Prostate gland (tissue), 2 donors: ENCODE data around the gene RASAL2. TPM values are rescaled to one million over a fixed set of nuclear protein-coding genes. Genes with fewer than 3 reads are reported as not detected.

Source experiments
- DNase-seq: peaks from one replicate; pipeline ENCODE4 v3.0.0-alpha.2; 2019; ENCODE audit warnings: low spot score
- H3K27ac ChIP-seq, 2 donors: fragments of 200-600 bp; sonication (generic); 2 replicates each; pipeline ENCODE4 v1.5.1; 2017 to 2019
- H3K27me3 ChIP-seq: fragments of 200-600 bp; sonication (generic); replicated peaks from 2 replicates; pipeline ENCODE4 v1.5.1; 2019; ENCODE audit not compliant: insufficient read depth
- H3K36me3 ChIP-seq, 2 donors: fragments of 200-600 bp; sonication (generic); 1 replicate in 1 of 2; 2 replicates in 1 of 2; pipeline versions ENCODE4 v1.5.1 to v1.8.1; 2017 to 2019
- H3K4me1 ChIP-seq: fragments of 200-600 bp; sonication (generic); replicated peaks from 2 replicates; pipeline ENCODE4 v1.5.1; 2019
- H3K4me3 ChIP-seq, 2 donors: fragments of 200-600 bp; sonication (generic); 2 replicates each; pipeline ENCODE4 v1.5.1; 2017 to 2019
- H3K9me3 ChIP-seq: fragments of 200-600 bp; sonication (generic); 2 replicates; pipeline ENCODE4 v1.5.1; 2017
- POLR2A ChIP-seq: fragments of 450-650 bp; IDR thresholded peaks from one replicate; pipeline ENCODE4 v1.6.1; 2016; ENCODE audit warnings: antibody characterized with exemption, mild to moderate bottlenecking
- POLR2AphosphoS5 ChIP-seq: sonication (generic); formaldehyde crosslinking; IDR thresholded peaks from one replicate; pipeline ENCODE4 v1.6.1; 2017; ENCODE audit warnings: antibody characterized with exemption
- WGBS: methylation state at CpG from one replicate; pipeline ENCODE4 v1.1.5; 2018; 5-methylcytosine and 5-hydroxymethylcytosine counted together
- intact Hi-C: fragments of 100-400 bp; cut with DNase I; formaldehyde crosslinking; loops from one replicate; pipeline ENCODE4 v1.14.2; 2022
- total RNA-seq, 2 donors: library from RNA; depleted of rRNA; stranded (reverse); fragments of >200 nt; gene quantifications; one replicate each; pipeline ENCODE4 v1.1.0, GENCODE V29; 2016
- TF ChIP-seq, protein P1 (sequence below), 4 experiments: fragments of 200-600 bp in 2 of 4; fragments of 450-650 bp in 2 of 4; sonication (generic) in 2 of 4; IDR thresholded peaks; 1 replicate in 3 of 4; 2 replicates in 1 of 4; pipeline ENCODE4 v1.5.1; 2016 to 2019; ENCODE audit warnings: antibody characterized with exemption in 4 of 4, mild to moderate bottlenecking in 2 of 4, moderate library complexity in 2 of 4

Gene RASAL2
- total RNA-seq, 2 donors from 2014 or later = 9.2 to 36.9 TPM

- DNase-seq = no peak
- intact Hi-C loops = no loop called here
- WGBS = 80% methylated on average over 2 of the region's 2 CpGs
- TF ChIP-seq, protein P1, sequence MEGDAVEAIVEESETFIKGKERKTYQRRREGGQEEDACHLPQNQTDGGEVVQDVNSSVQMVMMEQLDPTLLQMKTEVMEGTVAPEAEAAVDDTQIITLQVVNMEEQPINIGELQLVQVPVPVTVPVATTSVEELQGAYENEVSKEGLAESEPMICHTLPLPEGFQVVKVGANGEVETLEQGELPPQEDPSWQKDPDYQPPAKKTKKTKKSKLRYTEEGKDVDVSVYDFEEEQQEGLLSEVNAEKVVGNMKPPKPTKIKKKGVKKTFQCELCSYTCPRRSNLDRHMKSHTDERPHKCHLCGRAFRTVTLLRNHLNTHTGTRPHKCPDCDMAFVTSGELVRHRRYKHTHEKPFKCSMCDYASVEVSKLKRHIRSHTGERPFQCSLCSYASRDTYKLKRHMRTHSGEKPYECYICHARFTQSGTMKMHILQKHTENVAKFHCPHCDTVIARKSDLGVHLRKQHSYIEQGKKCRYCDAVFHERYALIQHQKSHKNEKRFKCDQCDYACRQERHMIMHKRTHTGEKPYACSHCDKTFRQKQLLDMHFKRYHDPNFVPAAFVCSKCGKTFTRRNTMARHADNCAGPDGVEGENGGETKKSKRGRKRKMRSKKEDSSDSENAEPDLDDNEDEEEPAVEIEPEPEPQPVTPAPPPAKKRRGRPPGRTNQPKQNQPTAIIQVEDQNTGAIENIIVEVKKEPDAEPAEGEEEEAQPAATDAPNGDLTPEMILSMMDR (IDR thresholded peaks at IDR 0.05) = no peak
- TF ChIP-seq POLR2AphosphoS5 (no peak), POLR2A (no peak)
- Histone ChIP-seq H3K4me1 (no peaks in the 10 kb centered on the region), H3K27me3 (no peaks in the 10 kb centered on the region), H3K27ac (no peak overlapping the region), H3K36me3 (no peaks in the 10 kb centered on the region), H3K4me3 (no peak overlapping the region), H3K9me3 (no peaks in the 10 kb centered on the region)
Observed at GRCh38 chr1:178071811-178072210, 22.1 kb upstream of the RASAL2 start.

DNA sequence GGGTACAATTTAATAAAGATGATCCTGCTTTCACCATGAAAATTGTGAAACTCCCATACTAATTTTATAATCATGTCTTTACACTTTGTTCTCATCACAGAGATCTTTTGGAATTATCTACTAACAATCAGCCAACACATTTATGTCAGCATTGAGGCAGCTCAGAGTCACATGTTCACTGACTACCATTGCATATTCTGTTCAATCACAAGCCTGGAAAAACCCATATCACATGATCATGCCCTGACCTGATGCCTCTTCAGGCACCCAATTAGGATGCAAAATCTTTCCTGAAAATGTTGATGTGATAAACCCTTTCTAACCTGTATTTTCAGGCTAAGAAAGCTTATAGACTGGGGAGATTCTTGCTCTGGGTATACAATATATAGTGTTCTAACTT is 21.6 kb upstream of the RASAL2 start:
- DNase-seq = no peak
- TF ChIP-seq POLR2A (no peak), POLR2AphosphoS5 (no peak)
- TF ChIP-seq, protein P1 (IDR thresholded peaks at IDR 0.05) = no peak
- Histone ChIP-seq H3K4me1 (no peaks in the 10 kb centered on the region), H3K27me3 (no peaks in the 10 kb centered on the region), H3K27ac (no peak overlapping the region), H3K36me3 (no peaks in the 10 kb centered on the region), H3K9me3 (no peaks in the 10 kb centered on the region), H3K4me3 (no peak overlapping the region)
- intact Hi-C loops = no loop called here

DNA sequence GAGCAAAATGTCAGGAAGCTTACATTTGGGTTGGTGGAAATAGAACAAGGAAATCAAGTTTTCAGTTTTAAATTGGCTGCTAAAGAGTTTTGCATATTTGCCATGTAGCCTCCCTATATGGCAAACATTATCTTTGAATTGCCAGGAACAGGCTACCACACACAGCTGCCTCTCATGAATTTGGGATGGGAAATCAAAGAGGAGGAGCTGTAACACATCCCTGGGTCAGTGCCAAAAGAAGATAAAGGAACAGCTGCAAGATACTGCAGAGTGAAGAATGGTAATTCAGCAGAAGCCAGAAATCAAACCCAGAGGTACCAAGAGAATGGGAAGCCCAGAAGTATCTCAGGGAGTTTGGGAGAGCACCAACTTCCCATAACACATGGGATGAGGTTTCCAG is 18.6 kb upstream of the RASAL2 start:
- Histone ChIP-seq H3K27me3 (no peaks in the 10 kb centered on the region), H3K36me3 (no peaks in the 10 kb centered on the region), H3K4me3 (no peak overlapping the region), H3K4me1 (no peaks in the 10 kb centered on the region), H3K27ac (no peak overlapping the region), H3K9me3 (no peaks in the 10 kb centered on the region)
- intact Hi-C loops = no loop called here
- DNase-seq = no peak
- TF ChIP-seq, protein P1 (IDR thresholded peaks at IDR 0.05) = no peak
- TF ChIP-seq POLR2AphosphoS5 (no peak), POLR2A (no peak)

- TF ChIP-seq POLR2A (no peak), POLR2AphosphoS5 (no peak)
- TF ChIP-seq, protein P1 (IDR thresholded peaks at IDR 0.05) = no peak
- Histone ChIP-seq H3K4me3 (no peak overlapping the region), H3K27ac (no peak overlapping the region), H3K27me3 (no peaks in the 10 kb centered on the region), H3K4me1 (no peaks in the 10 kb centered on the region), H3K9me3 (no peaks in the 10 kb centered on the region), H3K36me3 (no peaks in the 10 kb centered on the region)
- intact Hi-C loops = no loop called here
- DNase-seq = no peak
- WGBS = 42% methylated on average over 2 of the region's 2 CpGs
Observed at GRCh38 chr1:178076607-178077006, 17.3 kb upstream of the RASAL2 start.

DNA sequence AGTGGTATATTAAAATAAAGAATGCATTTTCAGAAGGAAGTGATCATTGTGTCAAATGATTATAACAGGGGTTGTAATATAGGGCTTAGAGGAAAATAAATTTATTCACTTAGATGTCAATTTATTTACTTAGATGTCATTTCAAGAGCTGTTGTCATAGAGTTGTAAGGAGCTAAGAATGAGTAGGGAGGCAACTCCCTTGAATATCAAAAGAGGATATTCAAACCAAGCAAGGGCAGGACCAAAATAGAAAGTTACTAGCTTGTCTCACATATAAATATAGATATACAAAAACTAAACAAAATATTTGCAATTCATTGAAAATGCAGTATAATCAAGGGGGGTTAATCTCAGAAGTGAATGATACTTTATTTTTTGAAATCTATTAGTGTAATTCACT is 16.0 kb upstream of the RASAL2 start:
- Histone ChIP-seq H3K4me3 (no peak overlapping the region), H3K27ac (no peak overlapping the region), H3K4me1 (no peaks in the 10 kb centered on the region), H3K27me3 (no peaks in the 10 kb centered on the region), H3K36me3 (no peaks in the 10 kb centered on the region), H3K9me3 (no peaks in the 10 kb centered on the region)
- TF ChIP-seq POLR2AphosphoS5 (no peak), POLR2A (no peak)
- TF ChIP-seq, protein P1 (IDR thresholded peaks at IDR 0.05) = no peak
- DNase-seq = no peak
- intact Hi-C loops = no loop called here
